GM21367 (cell line): Measurements from ENCODE around the gene IL22RA1.

Source experiments
- ATAC-seq: cut with Tn5 transposase; IDR thresholded peaks from one replicate; pipeline ENCODE4 v1.9.1; 2021; ENCODE audit not compliant: unreplicated experiment

The IL22RA1 gene

DNA sequence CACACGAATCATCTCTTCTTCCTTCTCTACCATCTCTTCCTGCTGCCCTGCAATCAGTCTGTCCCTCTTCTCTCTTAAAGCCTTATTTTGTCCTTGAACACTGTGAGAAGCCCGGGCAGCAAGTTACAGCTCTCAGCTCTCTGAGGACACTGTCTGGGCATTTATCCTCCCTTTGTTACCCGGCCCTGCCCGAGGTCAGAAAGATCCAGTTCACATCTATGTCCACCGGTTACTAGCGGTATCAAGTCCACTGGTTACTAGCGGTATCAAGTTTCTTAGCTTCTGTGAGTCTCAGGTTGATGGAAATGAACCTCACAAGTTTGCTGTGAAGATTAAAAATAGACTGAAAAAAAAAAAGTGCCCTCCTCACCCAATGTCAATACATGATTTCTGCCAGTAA is 25.3 kb upstream of the IL22RA1 start:
- ATAC-seq = no peak

DNA sequence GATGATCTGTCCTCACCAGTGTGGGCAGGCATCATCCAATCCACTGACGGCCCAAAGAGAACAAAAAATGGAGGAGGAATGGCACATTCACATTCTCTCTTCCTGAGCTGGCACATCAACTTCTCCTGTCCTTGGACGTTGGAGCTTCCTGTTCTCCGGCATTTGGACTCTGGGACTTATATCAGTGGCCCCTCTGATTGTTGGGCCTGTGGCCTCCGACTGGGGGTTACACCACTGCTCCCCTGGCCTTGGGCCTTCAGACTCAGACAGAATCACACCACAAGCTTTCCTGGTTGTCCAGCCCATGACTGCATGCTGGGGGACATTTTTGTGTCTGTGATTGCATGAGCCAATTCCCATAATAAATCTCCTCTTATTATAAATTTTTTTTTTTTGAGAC is 24.1 kb upstream of the IL22RA1 start:
- ATAC-seq = no peak

DNA sequence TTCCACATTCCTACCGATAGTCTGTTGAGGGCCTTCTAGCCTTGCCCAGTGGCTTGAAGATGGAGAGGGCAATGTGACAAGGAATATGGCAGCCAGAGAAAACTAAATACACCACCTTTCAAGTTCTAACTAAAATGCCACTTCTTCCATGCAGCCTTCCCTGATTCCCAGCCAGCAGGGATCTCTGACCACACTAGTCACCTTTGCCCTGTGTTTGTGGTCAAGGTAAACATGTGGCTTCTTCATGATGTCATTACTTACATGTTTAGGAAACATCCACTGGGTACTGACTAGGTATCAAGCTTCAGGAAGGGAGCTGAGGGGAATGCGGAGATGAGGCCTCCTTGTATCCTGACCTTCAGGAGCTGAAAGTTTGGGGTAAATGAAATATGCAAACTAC is 22.6 kb upstream of the IL22RA1 start:
- ATAC-seq = no peak

DNA sequence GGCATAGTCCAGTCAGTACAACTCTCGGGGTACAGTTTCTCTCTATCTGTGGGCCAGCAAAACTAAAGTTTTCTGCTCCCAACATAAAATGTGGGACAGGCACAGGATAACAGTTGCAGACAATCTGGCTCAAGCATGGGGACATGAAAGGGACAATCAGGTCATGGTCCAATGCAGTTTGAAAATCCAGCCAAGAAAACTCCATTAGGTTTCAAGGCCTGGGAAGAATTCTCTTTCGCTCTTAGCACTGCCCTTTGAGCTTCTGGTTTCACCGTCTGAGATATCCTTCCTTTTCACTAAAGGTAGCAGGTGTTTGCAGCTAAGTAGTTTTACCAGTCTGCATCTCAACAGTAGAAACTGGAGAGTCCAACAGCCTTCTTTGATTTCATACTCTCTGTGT is 21.1 kb upstream of the IL22RA1 start:
- ATAC-seq = no peak

DNA sequence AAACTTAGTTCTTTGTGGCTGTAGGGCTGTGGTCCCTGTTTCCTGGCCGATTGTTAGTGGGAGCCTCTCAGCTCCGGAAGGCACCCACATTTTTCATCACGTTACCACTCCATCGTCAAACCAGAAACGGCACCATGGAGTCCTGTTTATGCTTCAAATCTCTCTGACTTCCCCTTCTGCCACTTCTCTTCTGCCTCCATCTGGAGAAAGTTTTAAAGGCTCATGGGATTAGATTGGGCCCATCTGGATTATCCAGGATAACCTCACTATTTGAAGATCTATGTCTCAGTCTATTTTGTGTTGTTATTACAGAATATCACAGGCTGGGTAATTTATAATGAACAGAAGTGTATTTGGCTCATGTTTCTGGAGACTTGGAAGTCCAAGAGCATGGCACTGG is 19.3 kb upstream of the IL22RA1 start:
- no peak for ATAC-seq

DNA sequence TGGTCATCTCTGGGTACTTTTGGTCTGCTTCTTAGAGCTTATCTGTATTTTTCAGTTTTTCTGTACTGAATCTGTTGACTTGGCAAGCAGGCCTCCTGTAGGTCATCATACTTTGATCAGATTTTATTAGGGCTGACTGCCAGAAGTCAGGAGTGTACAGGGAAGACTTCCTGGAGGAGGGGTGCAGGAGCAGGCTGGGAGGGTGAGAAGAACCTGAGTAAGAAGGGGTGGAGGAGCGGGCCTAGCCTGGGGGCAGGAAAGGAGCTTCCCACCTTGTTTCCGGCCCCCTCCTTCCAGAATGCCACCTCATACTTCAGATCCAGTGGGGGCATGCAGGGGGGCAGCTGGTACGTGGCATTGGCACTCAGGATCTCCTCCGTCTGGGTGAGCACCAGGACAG is 18.3 kb upstream of the IL22RA1 start:
- no peak for ATAC-seq

DNA sequence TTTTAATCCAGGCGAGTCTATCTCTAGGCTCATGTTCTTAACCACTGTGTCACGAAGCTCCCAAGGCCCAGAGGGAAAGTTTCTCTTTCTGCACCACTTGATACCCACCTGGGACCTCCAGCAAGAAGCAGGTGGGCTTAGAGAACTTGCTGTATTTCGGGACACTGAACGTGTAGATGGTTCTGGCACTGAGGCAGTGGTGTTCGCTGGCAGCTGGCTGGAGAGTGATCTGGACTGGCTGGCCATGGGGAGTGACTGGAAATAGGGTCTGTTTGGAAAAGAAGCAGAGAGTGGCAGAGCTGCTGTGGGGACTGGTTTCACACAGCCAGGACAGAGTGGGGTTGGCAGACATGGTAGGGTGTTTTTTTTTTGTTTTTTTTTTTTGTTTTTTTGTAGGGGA is 16.4 kb upstream of the IL22RA1 start:
- no peak for ATAC-seq

DNA sequence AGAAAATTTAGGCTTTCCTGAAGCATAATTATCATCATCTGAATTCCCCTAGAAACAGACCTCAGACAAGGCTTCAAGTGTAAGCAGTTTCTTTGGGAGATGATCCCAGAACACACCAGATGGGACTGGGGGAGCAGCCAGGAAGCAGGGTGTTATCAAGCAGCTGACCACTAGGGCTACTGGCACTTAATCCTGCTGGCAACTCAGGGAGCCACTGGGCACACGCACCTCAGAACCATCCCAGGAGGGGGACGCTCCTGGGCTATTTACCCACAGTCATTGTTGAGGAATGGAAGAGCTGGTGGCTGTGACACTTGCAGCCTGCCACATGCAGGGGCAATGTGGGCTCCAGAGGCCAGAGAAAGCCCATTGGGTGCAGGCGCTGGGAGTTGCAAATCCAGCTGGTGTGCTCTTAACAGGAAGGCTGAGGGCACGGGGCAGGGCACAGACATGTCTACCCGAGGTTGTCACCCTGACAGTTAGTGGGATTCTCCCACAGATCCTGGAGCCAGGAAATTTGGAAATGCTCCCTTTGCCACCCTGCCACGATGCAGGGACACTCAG is 15.1 kb upstream of the IL22RA1 start:
- ATAC-seq = no peak

DNA sequence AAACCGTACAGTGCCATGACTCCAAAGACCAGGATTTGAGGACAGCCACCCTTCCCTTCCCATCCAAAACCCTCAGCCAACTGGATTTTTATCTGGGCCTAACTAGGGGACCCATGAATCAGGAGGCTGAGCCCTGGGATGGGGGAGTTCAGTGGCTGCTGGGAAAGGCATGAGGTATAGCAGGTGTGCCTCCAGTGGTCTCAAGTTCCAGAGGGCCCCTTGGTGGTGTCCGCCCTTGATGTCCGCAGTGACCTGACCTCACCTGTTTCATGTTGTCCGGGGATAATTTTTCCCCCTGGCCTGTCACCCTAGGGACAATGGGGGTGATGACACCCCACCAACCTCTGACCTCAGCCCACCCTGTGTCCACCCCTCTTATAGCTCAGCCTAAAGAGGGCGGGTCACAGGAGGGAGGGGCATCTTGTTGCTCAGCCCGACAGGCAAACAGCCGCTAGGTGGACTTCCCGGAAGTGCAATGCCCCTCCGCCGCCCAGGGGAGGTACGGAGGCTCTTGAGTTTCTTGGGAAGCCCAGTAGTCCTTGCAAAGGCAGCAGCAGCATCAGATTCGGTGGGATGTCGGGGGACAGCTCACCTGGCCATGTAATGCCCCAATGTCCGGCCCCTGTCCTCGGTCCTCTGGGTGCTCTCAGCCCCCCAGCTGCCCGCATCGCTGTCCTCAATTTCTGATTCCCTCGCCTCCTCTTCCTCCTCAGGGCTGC is 13.8 kb upstream of the IL22RA1 start:
- no peak for ATAC-seq

DNA sequence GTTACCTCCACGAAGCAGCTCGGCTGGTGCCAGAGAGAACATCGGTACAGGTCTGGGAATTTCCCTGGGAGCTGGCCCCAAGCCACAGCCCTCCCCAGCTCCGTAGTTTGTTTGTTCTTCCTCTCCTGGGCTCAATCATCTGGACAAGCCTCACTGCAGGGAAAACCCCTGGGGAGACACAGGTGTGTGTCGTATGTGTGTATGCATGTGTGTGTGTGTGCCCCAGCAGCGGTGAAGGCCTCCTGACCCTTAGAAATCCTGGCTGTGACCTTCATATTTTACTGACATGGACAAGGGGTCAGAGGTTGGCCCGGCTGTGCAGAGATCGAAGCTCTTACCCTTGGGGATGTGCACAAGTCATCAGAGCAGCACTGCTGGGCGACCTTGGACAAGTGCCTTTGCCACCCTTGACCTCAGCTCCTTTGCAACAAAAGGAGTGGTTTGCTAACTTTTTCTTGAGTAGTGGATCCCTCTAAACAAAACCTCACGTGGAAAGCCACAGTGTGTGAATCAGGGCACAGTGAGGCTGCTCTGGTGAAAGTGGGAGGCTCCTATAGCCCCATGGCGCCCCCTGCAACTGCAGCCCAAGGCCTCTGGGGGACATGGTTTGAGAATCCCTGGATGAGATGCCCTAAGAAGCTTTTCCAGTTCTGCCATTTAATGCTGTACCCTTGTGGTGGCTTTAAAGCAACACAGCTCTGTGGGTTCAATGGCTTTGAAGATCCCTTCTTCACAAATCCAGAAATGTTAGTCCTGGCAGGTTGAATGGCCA is 12.3 kb upstream of the IL22RA1 start:
- ATAC-seq = no peak

DNA sequence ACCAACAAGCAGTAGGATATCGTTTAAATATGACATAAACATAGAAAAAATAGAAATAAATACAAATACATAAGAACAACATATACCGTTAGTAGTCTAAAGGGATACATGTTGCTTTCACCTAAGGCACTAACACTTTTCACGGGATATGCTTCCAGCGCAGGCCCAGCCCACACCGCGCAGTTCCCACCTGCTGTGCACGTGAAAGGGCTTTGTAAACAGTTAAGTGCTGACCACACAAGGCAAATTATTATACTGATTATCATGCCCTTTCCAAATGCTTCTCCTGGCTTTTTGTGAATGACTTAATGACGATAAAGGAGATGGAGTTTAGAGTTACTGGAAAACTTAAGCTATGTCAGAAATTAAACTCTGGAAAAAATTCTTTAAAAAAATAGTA is 11.3 kb upstream of the IL22RA1 start:
- ATAC-seq = no peak

DNA sequence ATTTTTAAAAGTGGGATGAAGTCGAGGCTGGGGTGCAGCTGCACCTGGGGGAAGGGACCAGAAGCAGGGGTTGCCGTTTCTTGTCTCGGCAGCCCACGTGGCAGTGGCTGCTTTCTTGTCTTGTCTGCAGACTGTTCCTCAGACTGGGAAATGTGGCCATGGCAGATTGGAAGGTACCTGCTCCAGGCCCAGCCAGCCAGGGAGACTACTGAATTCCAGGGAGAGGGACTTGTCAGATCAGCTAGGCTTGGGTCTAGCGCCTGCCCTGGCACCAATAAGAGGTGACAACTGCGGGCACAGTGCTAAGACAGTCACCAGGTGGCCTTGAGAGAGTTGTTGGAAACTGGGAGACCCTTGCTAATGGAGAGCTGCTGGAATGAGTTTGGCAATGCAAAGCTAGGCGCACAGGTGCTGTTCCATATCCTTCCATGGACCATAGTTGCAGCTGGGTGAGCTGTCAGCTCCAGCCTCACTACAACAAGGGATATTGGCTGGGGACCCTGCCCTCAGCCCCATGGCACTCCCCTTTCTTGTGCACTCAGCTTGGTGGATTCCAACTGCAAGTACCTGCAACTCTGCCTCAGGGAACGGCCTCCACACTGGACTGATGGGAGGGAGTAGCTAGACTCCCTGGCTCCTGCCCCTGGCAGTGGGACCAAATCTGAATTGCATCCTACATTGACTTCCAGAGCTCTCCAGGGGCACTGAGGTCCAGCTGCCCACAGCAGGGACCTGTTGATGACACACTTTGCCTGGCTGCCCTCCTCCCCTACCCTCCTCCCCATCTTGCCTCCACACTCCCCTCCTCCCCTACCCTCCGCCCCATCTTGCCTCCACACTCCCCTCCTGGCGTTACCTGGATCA is 9.9 kb upstream of the IL22RA1 start:
- ATAC-seq = no peak

DNA sequence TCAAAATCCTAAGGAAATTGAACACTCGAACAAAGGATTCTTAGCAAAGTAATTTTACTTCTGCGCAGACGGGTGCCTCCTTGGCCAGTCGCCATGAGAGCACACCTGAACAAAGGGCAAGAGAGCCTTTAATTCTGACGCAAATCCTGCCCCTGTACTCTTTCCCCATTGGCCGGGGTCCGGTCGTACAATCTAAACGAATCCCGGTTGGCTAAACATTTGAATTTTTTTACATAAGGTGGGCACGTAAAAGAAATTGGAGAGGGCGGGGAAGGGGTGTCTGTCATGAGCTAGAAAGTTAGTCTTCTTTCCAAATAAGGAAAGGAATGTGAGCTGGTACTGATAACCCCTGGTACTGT is 8.2 kb upstream of the IL22RA1 start:
- ATAC-seq = no peak

DNA sequence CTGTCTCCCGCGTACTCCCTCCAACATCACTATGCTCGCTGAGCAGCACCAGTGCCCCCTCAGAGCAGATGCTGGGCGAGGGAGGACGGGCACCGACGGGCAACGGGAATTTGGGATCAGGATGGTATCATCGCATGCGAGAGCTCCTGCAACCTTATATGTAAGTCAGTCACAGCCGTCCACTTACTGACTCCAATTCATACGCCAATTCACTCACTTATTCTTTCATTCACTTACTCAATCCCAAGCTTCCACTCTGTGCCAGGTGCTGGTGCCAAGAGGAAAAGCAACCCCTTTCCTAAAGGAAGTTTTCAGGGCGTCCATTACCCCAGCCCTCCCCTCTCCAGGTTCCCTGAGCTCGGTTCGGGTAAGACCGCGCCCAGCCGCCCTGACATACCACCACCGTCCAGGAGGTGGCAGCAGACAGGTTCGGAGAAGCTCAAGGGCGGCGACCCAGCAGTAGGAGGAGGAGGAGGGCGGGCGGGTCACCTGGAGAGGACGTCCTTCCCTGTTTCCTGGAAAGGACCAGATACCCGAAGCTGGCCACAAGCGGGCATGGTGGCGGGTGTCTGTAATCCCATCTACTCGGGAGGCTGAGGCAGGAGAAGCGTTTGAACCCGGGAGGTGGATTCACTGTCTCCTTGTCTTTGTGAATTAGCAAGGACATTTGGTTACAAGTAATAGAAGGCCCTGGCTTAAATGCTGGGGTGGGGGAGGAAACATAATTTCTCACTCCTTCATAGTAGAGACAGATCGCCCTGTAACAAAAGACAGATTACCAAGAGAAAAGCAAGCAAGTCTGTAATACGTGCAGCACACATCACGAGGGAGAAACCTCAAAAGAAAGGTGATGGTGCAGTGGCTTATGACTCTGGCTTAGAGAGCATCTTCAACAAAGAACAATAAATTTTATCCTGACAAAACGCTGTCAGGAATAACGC is 7.6 kb upstream of the IL22RA1 start:
- ATAC-seq = no peak

DNA sequence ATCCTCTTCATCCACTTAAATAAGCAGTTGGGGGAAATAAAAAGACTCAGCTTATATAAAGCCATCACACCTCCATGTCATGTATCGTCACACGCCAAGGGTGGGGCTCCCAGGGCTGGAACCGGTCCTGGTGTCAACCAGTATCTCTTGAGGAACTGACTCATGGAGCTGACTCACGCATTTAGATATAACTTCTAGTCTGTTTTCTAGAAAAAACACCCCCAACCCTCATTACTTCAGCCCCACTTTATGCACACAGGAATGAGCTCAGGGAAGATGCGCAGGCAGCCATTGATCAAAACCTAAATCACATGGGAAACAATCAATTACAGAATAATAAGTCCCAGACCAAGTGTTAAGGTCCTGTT is 6.9 kb upstream of the IL22RA1 start:
- ATAC-seq = no peak

DNA sequence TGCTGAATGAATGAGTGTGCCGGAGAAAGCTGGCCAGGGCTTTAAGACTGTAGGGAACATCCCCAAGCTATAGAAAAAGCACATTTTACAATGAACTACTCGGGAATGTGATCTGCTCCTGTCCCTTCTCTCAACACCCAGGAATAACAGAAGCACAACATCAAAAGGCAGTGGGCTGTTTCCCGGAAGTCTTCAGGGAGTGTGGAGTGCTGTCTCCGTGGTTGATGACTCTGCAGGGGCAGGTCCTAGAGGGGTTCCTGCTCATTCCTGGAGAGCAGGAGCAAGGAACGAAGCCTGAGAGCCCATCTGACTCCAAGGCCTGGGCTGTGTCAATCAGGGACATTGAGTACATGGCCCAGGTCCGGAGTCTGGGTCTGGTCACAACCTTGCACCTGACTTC is 4.9 kb upstream of the IL22RA1 start:
- ATAC-seq = no peak

DNA sequence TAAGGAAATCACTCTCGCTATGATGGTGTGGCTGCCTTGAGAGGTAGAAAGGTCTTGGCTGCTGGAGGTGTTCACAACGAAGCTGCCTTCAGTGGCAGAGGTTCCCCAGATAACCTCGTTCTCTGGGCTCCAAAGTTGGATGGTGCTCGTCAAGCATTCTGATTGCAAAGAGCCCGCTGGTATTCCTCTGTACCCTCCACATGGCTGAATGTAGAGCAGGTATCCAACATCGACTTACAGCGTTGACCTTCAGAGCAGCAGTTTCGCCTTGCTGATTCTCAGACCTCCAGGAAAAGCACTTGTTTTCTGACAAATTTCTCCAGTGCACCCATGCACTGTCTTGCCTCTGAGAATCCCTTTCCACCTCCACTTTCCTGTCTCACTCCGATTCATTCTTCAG is 4.3 kb upstream of the IL22RA1 start:
- no peak for ATAC-seq

DNA sequence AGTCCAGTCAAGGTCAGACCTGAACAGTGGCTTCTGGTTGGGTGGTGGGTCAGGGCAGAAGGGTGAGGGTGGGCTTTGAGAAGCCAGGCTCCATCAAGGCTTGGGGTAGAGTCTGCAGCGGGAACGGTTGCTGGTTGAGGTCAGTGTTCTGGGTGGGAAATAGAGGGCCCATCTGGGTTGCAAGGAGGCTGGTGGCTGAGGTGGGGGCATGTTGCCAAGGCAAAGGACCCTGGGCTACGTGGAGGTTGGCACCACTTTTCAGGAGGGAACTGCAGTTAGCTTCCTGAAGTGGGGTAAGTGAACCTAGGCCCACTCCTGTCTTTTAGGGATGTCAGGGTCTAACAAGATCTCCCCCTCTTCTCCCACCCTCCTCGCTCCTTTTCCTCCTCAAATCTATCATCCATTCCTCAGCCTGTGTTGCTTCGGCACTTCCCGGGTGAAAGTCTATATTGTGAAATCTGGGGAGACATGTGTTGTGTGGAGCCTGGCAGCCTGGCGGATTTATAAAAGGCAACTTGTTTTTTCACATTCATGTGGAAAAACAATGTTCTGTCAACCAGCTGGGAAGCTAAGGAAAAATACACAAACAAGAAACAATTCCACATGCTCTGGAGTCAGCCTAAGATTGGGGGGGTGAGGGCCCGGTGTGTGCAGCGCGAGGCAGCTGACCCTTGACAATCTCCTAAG is 1.5 kb downstream of the IL22RA1 start:
- no peak for ATAC-seq

DNA sequence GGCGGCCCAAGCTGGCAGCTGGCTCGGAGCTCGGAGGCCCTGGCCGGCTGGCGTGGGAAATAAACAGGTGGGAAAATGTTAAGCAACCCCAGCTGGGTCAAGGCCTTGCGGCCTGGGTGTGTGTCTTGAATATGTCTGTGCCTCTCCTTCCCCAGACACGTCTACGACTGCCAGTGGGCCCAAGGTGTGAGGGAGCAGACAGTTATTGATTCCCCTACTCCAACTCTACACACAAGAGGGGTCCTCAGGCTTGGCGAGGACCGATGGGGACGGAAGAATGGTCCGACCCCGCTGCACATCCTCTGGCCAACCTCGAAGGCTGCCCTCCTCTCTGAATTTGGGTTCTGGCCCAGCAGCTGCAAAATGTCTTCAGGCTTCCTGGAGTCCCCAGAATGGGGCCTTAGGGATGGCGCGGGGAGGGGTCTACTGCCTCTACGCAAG is 2.2 kb downstream of the IL22RA1 start:
- ATAC-seq = no peak

DNA sequence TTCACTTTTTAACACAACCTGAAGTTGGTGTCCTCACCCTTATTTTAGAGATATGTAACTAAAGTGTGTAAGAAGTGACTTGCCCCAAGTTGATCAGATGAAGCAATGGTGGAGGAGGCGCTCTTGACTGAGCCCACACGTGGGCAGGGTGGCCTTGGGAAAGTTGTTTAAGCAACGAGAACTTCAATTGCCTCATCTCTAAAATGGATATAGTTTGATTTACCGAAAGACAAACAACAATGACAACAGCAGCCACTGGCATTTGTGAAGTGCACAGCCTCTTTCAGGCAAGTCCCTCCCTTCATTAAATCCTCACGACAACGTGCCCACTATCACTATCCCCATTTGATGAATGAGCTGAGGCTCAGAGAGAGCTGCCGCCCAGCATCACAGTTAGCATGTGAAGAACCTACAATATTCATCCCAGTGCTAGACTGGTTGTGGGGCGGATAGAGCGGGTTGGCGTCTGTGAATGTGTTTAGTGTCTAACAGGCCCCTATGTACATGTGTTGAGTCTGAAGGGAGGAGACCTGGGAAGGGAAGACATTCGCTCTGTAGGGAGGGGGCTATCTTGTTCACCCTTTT is 3.0 kb downstream of the IL22RA1 start:
- ATAC-seq = no peak
